SK-N-SH (cell line): Measurements from ENCODE around the gene SLC45A1.

Experiments
- CHD2 ChIP-seq: fragments of 150-350 bp; IDR thresholded peaks from 2 replicates; pipeline ENCODE4 v1.6.1; 2018; ENCODE audit warnings: low read length; ENCODE audit not compliant: partially characterized antibody
- POLR2AphosphoS5 ChIP-seq: IDR thresholded peaks from 2 replicates; pipeline ENCODE4 v1.6.1; 2012; ENCODE audit warnings: low read depth, low read length
- TAF1 ChIP-seq: IDR thresholded peaks from 2 replicates; pipeline ENCODE4 v1.6.1; 2012; ENCODE audit warnings: low read depth, mild to moderate bottlenecking, low read length, moderate library complexity, borderline replicate concordance
- TEAD4 ChIP-seq: IDR thresholded peaks from 2 replicates; pipeline ENCODE4 v1.4.0; 2012; ENCODE audit warnings: mild to moderate bottlenecking, borderline replicate concordance; ENCODE audit not compliant: insufficient read depth
- TF ChIP-seq, protein P1 (sequence below): fragments of 200-600 bp; sonication (generic); IDR thresholded peaks from 2 replicates; pipeline ENCODE4 v1.6.1; 2017; ENCODE audit warnings: antibody characterized with exemption, mild to moderate bottlenecking, moderate library complexity

DNA sequence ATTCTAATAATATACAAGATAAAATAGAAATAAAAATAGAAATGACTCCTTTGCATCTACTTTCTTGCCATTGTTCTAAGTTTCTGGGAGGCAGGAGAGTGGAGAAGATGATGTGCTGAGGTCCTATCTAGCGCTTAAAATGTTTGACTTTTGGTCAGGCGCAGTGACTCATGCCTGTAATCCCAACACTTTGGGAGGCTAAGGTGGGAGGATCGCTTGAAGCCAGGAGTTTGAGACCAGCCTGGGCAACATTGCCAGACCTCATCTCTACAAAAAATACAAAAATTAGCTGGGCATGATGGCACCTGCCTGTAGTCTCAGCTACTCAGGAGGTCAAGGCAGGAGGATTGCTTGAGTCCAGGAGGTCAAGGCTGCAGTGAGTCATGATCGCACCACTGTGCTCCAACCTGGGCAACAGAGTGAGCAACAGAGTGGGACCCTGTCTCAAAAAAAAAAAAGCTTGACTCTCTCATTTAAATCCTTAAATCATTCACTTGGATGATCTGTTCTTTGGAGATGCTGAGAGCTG is 24.2 kb upstream of the SLC45A1 start:
- TF ChIP-seq CHD2 = no peak
- TF ChIP-seq, protein P1, sequence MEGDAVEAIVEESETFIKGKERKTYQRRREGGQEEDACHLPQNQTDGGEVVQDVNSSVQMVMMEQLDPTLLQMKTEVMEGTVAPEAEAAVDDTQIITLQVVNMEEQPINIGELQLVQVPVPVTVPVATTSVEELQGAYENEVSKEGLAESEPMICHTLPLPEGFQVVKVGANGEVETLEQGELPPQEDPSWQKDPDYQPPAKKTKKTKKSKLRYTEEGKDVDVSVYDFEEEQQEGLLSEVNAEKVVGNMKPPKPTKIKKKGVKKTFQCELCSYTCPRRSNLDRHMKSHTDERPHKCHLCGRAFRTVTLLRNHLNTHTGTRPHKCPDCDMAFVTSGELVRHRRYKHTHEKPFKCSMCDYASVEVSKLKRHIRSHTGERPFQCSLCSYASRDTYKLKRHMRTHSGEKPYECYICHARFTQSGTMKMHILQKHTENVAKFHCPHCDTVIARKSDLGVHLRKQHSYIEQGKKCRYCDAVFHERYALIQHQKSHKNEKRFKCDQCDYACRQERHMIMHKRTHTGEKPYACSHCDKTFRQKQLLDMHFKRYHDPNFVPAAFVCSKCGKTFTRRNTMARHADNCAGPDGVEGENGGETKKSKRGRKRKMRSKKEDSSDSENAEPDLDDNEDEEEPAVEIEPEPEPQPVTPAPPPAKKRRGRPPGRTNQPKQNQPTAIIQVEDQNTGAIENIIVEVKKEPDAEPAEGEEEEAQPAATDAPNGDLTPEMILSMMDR = no peak
- no peak for TF ChIP-seq TAF1
- TF ChIP-seq POLR2AphosphoS5 = no peak
- no peak for TF ChIP-seq TEAD4
